Right atrium auricular region (tissue), 2 donors: ENCODE measurements around the gene RFT1. TPM values are rescaled to one million over a fixed set of nuclear protein-coding genes. Genes with fewer than 3 reads are reported as not detected.

Source experiments
- DNase-seq: peaks from one replicate; pipeline ENCODE4 v3.0.0-alpha.2; 2019; ENCODE audit warnings: low spot score
- H3K27ac ChIP-seq, 2 donors: fragments of 200-600 bp; sonication (generic); 1 replicate in 1 of 2; 2 replicates in 1 of 2; pipeline ENCODE4 v1.5.1; 2016 to 2019
- H3K27me3 ChIP-seq, 2 donors: fragments of 200-600 bp; sonication (generic); one replicate each; pipeline versions ENCODE4 v1.5.1 to v1.6.0; 2017 to 2019
- H3K36me3 ChIP-seq: fragments of 200-600 bp; sonication (generic); one replicate; pipeline ENCODE4 v1.5.1; 2016
- H3K4me1 ChIP-seq, 2 donors: fragments of 200-600 bp; sonication (generic); one replicate each; pipeline versions ENCODE4 v1.5.1 to v1.6.0; 2017 to 2019
- H3K4me3 ChIP-seq, 2 donors: fragments of 200-600 bp; sonication (generic); 1 replicate in 1 of 2; 2 replicates in 1 of 2; pipeline ENCODE4 v1.5.1; 2017 to 2019; ENCODE audit warnings: mild to moderate bottlenecking in 1 of 2, moderate library complexity in 1 of 2
- H3K9me3 ChIP-seq, 2 donors: fragments of 200-600 bp; sonication (generic); one replicate each; pipeline ENCODE4 v1.5.1; 2019
- CTCF ChIP-seq, 2 donors: fragments of 200-600 bp; sonication (generic); IDR thresholded peaks; one replicate each; pipeline ENCODE4 v1.5.1; 2019; ENCODE audit warnings: antibody characterized with exemption in 2 of 2
- total RNA-seq, 2 donors: library from RNA; depleted of rRNA; stranded (reverse); fragments of >200 nt; gene quantifications; one replicate each; pipeline ENCODE4 v1.1.0, GENCODE V29; 2016

Gene RFT1
- total RNA-seq, 2 donors from 2014 or later = 6.2 to 6.8 TPM

- peaks cover 67% of the 10 kb centered on the region for H3K36me3 ChIP-seq
- no peak for TF ChIP-seq CTCF (IDR thresholded peaks at IDR 0.05)
- no peak overlapping the region for H3K27ac ChIP-seq
- H3K9me3 ChIP-seq = no peaks in the 10 kb centered on the region
- H3K27me3 ChIP-seq = no peaks in the 10 kb centered on the region
- H3K4me3 ChIP-seq = no peak overlapping the region
- no peaks in the 10 kb centered on the region for H3K4me1 ChIP-seq
- DNase-seq = no peak
Observed at GRCh38 chr3:53100818-53101466, 29.3 kb downstream of the RFT1 start.

GRCh38 chr3:53097887-53098286 lies 32.3 kb downstream of the RFT1 start:
- no peak for DNase-seq
- H3K27ac ChIP-seq = no peak overlapping the region
- no peak for TF ChIP-seq CTCF (IDR thresholded peaks at IDR 0.05)
- H3K36me3 ChIP-seq = peaks cover 52% of the 10 kb centered on the region
- no peaks in the 10 kb centered on the region for H3K27me3 ChIP-seq
- no peak overlapping the region for H3K4me3 ChIP-seq
- no peaks in the 10 kb centered on the region for H3K9me3 ChIP-seq
- H3K4me1 ChIP-seq = peaks cover 0 to 9% of the 10 kb centered on the region in 2 donors

- DNase-seq = no peak
- Histone ChIP-seq H3K27ac (peak overlapping the region in 1 of 2 donors; percentile 12), H3K4me3 (no peak overlapping the region), H3K27me3 (no peaks in the 10 kb centered on the region), H3K9me3 (no peaks in the 10 kb centered on the region), H3K4me1 (peaks cover 0 to 35% of the 10 kb centered on the region in 2 donors), H3K36me3 (peaks cover 31% of the 10 kb centered on the region)
- no peak for TF ChIP-seq CTCF (IDR thresholded peaks at IDR 0.05)
Observed at GRCh38 chr3:53092942-53093341, 37.3 kb downstream of the RFT1 start.

GRCh38 chr3:53092216-53092615 lies 38.0 kb downstream of the RFT1 start:
- Histone ChIP-seq H3K36me3 (peaks cover 24% of the 10 kb centered on the region), H3K4me1 (peaks cover 0 to 35% of the 10 kb centered on the region in 2 donors), H3K27ac (peak overlapping the region in 1 of 2 donors; percentile 12), H3K9me3 (no peaks in the 10 kb centered on the region), H3K27me3 (no peaks in the 10 kb centered on the region), H3K4me3 (no peak overlapping the region)
- no peak for DNase-seq
- no peak for TF ChIP-seq CTCF (IDR thresholded peaks at IDR 0.05)

- Histone ChIP-seq H3K9me3 (no peaks in the 10 kb centered on the region), H3K27me3 (no peaks in the 10 kb centered on the region), H3K4me1 (peaks cover 0 to 35% of the 10 kb centered on the region in 2 donors), H3K27ac (no peak overlapping the region), H3K36me3 (peaks cover 17% of the 10 kb centered on the region), H3K4me3 (no peak overlapping the region)
- no peak for TF ChIP-seq CTCF (IDR thresholded peaks at IDR 0.05)
- no peak for DNase-seq
Observed at GRCh38 chr3:53091011-53091410, 39.2 kb downstream of the RFT1 start.

- Histone ChIP-seq H3K4me3 (no peak overlapping the region), H3K4me1 (peaks cover 0 to 44% of the 10 kb centered on the region in 2 donors), H3K36me3 (peaks cover 9% of the 10 kb centered on the region), H3K9me3 (no peaks in the 10 kb centered on the region), H3K27ac (peak overlapping the region; percentile 44 to 68), H3K27me3 (no peaks in the 10 kb centered on the region)
- no peak for DNase-seq
- no peak for TF ChIP-seq CTCF (IDR thresholded peaks at IDR 0.05)
Observed at GRCh38 chr3:53089511-53089910, 40.7 kb downstream of the RFT1 start.
